B cell (primary cell): ENCODE measurements around the gene SPON2. TPM values are rescaled to one million over a fixed set of nuclear protein-coding genes. Genes with fewer than 3 reads are reported as not detected.

Source experiments
- ATAC-seq: fragments of 200-7000 bp; cut with Tn5 transposase; one replicate; pipeline ENCODE4 v1.10.0; 2021; ENCODE audit warnings: low read depth, mild to moderate bottlenecking, moderate number of reproducible peaks, moderate library complexity
- CTCF ChIA-PET: fragments of 350-600 bp; sonication (Branson Sonifier 250); formaldehyde crosslinking; loops from one replicate; lab custom pipeline; 2021; ENCODE audit warnings: antibody characterized with exemption, inconsistent platforms; lab: Charles Lee
- POLR2A ChIA-PET: fragments of 350-600 bp; sonication (Branson Sonifier 250); formaldehyde crosslinking; loops from one replicate; lab custom pipeline; 2021; ENCODE audit warnings: antibody characterized with exemption; lab: Charles Lee
- DNase-seq: peaks from one replicate; pipeline ENCODE4 v3.0.0; 2013
- H2AFZ ChIP-seq: 2 replicates; pipeline ENCODE4 v1.6.1; 2012; ENCODE audit warnings: mild to moderate bottlenecking, low read depth, low read length; ENCODE audit not compliant: insufficient read depth, poor library complexity, severe bottlenecking
- H3K27ac ChIP-seq, 2 donors: 1 replicate in 1 of 2; 2 replicates in 1 of 2; pipeline ENCODE4 v1.5.1; 2012 to 2013; ENCODE audit warnings: low read length in 2 of 2, mild to moderate bottlenecking in 2 of 2, moderate library complexity in 1 of 2
- H3K27me3 ChIP-seq, 4 experiments: fragments of 200-600 bp in 1 of 4; sonication (generic) in 1 of 4; replicated peaks in 1 of 4; 1 replicate in 2 of 4; 2 replicates in 2 of 4; pipeline versions ENCODE4 v1.6.1 to v1.7.0; 2013 to 2016; ENCODE audit warnings: low read length in 3 of 4, mild to moderate bottlenecking in 2 of 4, mixed read lengths in 1 of 4, moderate library complexity in 1 of 4; ENCODE audit not compliant: insufficient read depth in 4 of 4, control insufficient read depth in 3 of 4; ENCODE audit errors: control extremely low read depth in 1 of 4
- H3K36me3 ChIP-seq, 2 experiments: replicated peaks in 1 of 2; 1 replicate in 1 of 2; 2 replicates in 1 of 2; pipeline versions ENCODE4 v1.6.1 to v1.7.1; 2013; ENCODE audit warnings: low read length in 1 of 2; ENCODE audit not compliant: insufficient read depth in 2 of 2, control insufficient read depth in 1 of 2; ENCODE audit errors: control extremely low read depth in 1 of 2, extremely low read depth in 1 of 2
- H3K4me1 ChIP-seq, 2 donors: fragments of 200-600 bp in 1 of 2; sonication (generic) in 1 of 2; 1 replicate in 1 of 2; 2 replicates in 1 of 2; pipeline versions ENCODE4 v1.5.1 to v1.6.1; 2013 to 2017; ENCODE audit warnings: low read length in 2 of 2; ENCODE audit not compliant: control insufficient read depth in 2 of 2, insufficient read depth in 2 of 2
- H3K4me2 ChIP-seq: replicated peaks from 2 replicates; pipeline ENCODE3; 2012; ENCODE audit warnings: mild to moderate bottlenecking, low read depth, low read length; ENCODE audit not compliant: poor library complexity, severe bottlenecking
- H3K4me3 ChIP-seq, 5 experiments: fragments of 200-600 bp in 1 of 5; sonication (generic) in 1 of 5; 1 replicate in 3 of 5; 2 replicates in 2 of 5; pipeline versions ENCODE4 v1.5.1 to v1.7.0; 2011 to 2016; ENCODE audit warnings: low read length in 4 of 5, mild to moderate bottlenecking in 4 of 5, low read depth in 2 of 5, control low read depth in 1 of 5, moderate library complexity in 1 of 5; ENCODE audit not compliant: insufficient read depth in 1 of 5; ENCODE audit errors: control extremely low read depth in 1 of 5, extremely low read depth in 1 of 5
- H3K79me2 ChIP-seq: fragments of 200-600 bp; sonication (generic); one replicate; pipeline ENCODE4 v1.6.0; 2016; ENCODE audit warnings: low read length; ENCODE audit not compliant: control insufficient read depth, insufficient read depth
- H3K9ac ChIP-seq: fragments of 200-600 bp; sonication (generic); 2 replicates; pipeline ENCODE4 v1.6.1; 2017; ENCODE audit warnings: mild to moderate bottlenecking, low read length, moderate library complexity
- H3K9me3 ChIP-seq, 3 donors: one replicate each; pipeline versions ENCODE4 v1.6.1 to v1.7.1; 2013; ENCODE audit warnings: low read length in 2 of 3; ENCODE audit not compliant: control insufficient read depth in 2 of 3, insufficient read depth in 1 of 3; ENCODE audit errors: control extremely low read depth in 1 of 3
- H4K20me1 ChIP-seq: 2 replicates; pipeline ENCODE4 v1.6.0; 2012; ENCODE audit warnings: mild to moderate bottlenecking, low read length; ENCODE audit not compliant: insufficient read depth, control insufficient read depth, poor library complexity, severe bottlenecking
- H3K27ac Mint-ChIP-seq: one replicate; pipeline ENCODE4 v1.8.0; 2021; ENCODE audit warnings: mixed read lengths
- H3K27me3 Mint-ChIP-seq: one replicate; pipeline ENCODE4 v1.8.0; 2021; ENCODE audit warnings: mixed read lengths
- H3K4me1 Mint-ChIP-seq: one replicate; pipeline ENCODE4 v1.8.0; 2021; ENCODE audit warnings: mixed read lengths
- H3K4me3 Mint-ChIP-seq: one replicate; pipeline ENCODE4 v1.8.0; 2021; ENCODE audit warnings: mixed read lengths
- H3K9me3 Mint-ChIP-seq: one replicate; pipeline ENCODE4 v1.8.0; 2022; ENCODE audit warnings: mixed read lengths; ENCODE audit not compliant: insufficient read depth
- EZH2 ChIP-seq: IDR thresholded peaks from 2 replicates; pipeline ENCODE4 v1.6.1; 2012; ENCODE audit warnings: borderline replicate concordance, low read depth, mild to moderate bottlenecking, moderate library complexity, low read length; ENCODE audit not compliant: insufficient read depth, poor library complexity, severe bottlenecking
- WGBS: methylation state at CpG from one replicate; pipeline ENCODE4 v1.1.5; 2013; ENCODE audit warnings: missing lambda C conversion rate; ENCODE audit not compliant: insufficient coverage; 5-methylcytosine and 5-hydroxymethylcytosine counted together
- intact Hi-C: fragments of 100-400 bp; cut with micrococcal nuclease; formaldehyde crosslinking; loops from one replicate; pipeline ENCODE4 v1.10.0; 2022
- polyA plus RNA-seq: library from polyadenylated mRNA; depleted of rRNA; stranded (reverse); fragments of >200 nt; gene quantifications from 2 replicates; pipeline ENCODE4 v1.2.3, GENCODE V29; 2012
- total RNA-seq, 2 donors: library from RNA; stranded (reverse); fragments of 120-200 nt in 1 of 2; gene quantifications; 1 replicate in 1 of 2; 2 replicates in 1 of 2; pipeline versions ENCODE4 v1.2.3 to v1.2.4, GENCODE V29; 2013 to 2022
- TF ChIP-seq, protein P1 (sequence below): fragments of 200-600 bp; IDR thresholded peaks from one replicate; pipeline ENCODE4 v1.8.0; 2022; ENCODE audit warnings: antibody characterized with exemption, mild to moderate bottlenecking

The SPON2 gene
- total and polyA plus RNA-seq, 2 donors (not counting 1 experiment from before 2014, with no cell fraction given), result 3.8 to 5.1 TPM

DNA sequence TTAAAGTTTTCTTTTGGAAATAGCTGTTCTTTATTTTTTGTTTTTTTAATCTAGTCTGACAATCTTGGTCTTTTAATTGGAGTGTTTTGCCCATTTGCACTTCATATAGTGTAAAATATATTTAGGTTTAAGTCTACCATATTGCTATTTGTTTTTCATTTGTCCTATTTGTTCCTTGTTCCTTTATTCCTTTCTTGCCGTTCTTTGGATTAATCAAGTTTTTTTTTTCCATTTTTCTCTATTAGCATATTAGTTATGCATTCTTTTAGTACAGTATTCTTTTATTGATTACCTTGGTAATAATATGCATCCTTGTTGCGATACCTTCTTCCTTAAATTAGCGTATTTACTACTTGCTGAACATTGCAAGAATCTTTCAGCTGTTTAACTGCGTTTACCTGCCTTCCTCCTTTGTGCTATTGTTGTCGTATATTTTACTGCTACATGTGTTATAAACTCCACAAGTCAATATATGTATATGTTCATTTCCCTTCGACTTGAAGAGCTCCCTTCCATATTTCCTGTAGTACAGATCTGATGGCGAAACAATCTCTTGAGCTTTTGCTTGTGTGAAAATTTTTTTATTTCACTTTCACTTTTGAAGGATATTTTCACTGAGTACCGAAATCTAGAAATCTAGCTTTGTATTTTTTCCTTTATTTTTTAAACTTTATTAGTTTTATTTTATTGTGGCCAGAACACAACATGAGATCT is 35.2 kb downstream of the SPON2 start:
- H3K4me2 ChIP-seq, result peak overlapping the region; percentile 69
- no CpG with 5 or more reads among the region's 8 CpGs for WGBS
- ChIA-PET POLR2A (interaction anchor here (1.5 kb wide), 1 partner anchor 111 kb away, joined by 7 read pairs; the partner anchor contains the start of gene CTBP1), CTCF (interaction anchor here (0.7 to 2.5 kb wide), 7 partner anchors 30 to 395 kb away, joined by 3 to 18 read pairs (median 3); no protein-coding TSS in a partner anchor)
- peaks cover 0 to 6% (median 3%) of the 10 kb centered on the region in 3 donors for H3K9me3 ChIP-seq
- peaks cover 11% of the 10 kb centered on the region for H3K27me3 Mint-ChIP-seq
- no peak for ATAC-seq
- no peaks in the 10 kb centered on the region for H3K79me2 ChIP-seq
- peak overlapping the region in 1 of 2 donors; percentile 58 for H3K27ac ChIP-seq
- peak overlapping the region; percentile 60 for H2AFZ ChIP-seq
- H3K4me3 ChIP-seq, result peak overlapping the region; percentile 35 to 63 (median 38)
- TF ChIP-seq EZH2, result no peak
- TF ChIP-seq, protein P1, sequence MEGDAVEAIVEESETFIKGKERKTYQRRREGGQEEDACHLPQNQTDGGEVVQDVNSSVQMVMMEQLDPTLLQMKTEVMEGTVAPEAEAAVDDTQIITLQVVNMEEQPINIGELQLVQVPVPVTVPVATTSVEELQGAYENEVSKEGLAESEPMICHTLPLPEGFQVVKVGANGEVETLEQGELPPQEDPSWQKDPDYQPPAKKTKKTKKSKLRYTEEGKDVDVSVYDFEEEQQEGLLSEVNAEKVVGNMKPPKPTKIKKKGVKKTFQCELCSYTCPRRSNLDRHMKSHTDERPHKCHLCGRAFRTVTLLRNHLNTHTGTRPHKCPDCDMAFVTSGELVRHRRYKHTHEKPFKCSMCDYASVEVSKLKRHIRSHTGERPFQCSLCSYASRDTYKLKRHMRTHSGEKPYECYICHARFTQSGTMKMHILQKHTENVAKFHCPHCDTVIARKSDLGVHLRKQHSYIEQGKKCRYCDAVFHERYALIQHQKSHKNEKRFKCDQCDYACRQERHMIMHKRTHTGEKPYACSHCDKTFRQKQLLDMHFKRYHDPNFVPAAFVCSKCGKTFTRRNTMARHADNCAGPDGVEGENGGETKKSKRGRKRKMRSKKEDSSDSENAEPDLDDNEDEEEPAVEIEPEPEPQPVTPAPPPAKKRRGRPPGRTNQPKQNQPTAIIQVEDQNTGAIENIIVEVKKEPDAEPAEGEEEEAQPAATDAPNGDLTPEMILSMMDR, result no peak
- peak overlapping the region; percentile 61 for H3K9ac ChIP-seq
- intact Hi-C loops, result no loop called here
- peak overlapping the region; percentile 81 for H3K4me3 Mint-ChIP-seq
- H3K4me1 Mint-ChIP-seq, result peaks cover 34% of the 10 kb centered on the region
- no peaks in the 10 kb centered on the region for H3K27me3 ChIP-seq
- no peaks in the 10 kb centered on the region for H3K36me3 ChIP-seq
- H3K27ac Mint-ChIP-seq, result peak overlapping the region; percentile 22
- H3K9me3 Mint-ChIP-seq, result no peaks in the 10 kb centered on the region
- DNase-seq, result peak; percentile 41
- H4K20me1 ChIP-seq, result no peaks in the 10 kb centered on the region
- H3K4me1 ChIP-seq, result peaks cover 36% of the 10 kb centered on the region in 2 donors

DNA sequence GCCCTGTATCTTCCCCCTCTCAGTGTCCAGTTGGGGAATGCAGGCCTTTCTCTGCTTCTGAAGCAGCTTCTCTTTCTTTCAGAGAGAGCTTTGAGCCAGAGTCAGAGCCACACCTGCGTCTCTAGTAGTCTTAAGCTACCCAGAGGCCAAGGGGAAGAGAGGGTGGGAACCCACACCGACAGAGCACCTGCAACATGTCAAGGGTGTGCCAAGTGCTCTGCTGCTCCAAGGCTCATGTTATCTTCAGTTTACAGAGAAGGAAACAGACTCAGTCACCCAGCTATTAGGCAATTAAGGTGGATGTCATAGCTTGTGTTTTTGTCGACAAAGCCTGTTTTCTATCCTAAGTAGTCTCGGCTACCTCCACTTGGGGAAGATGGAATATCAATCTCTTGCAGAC is 36.3 kb downstream of the SPON2 start:
- WGBS, result no CpG with 5 or more reads among the region's 4 CpGs
- CTCF ChIA-PET, result interaction anchor here (0.7 to 2.5 kb wide), 7 partner anchors 14 to 394 kb away, joined by 3 to 18 read pairs (median 3); no protein-coding TSS in a partner anchor

More for the DNA sequence above, 36.3 kb downstream of the SPON2 start:
- TF ChIP-seq, protein P1, result no peak
- TF ChIP-seq EZH2, result no peak
- Histone ChIP-seq H3K27ac (peak overlapping the region in 1 of 2 donors; percentile 1), H4K20me1 (no peaks in the 10 kb centered on the region), H3K4me3 (no peak overlapping the region), H3K4me1 (peaks cover 36% of the 10 kb centered on the region in 2 donors), H3K36me3 (no peaks in the 10 kb centered on the region), H2AFZ (peak overlapping the region; percentile 52), H3K27me3 (no peaks in the 10 kb centered on the region), H3K9ac (no peak overlapping the region), H3K79me2 (no peaks in the 10 kb centered on the region), H3K4me2 (peak overlapping the region; percentile 1), H3K9me3 (peaks cover 0 to 6% (median 3%) of the 10 kb centered on the region in 3 donors)
- no peak overlapping the region for H3K27ac Mint-ChIP-seq
- H3K4me3 Mint-ChIP-seq, result peak overlapping the region; percentile 27
- H3K27me3 Mint-ChIP-seq, result peaks cover 8% of the 10 kb centered on the region
- H3K4me1 Mint-ChIP-seq, result peaks cover 34% of the 10 kb centered on the region
- intact Hi-C loops, result no loop called here
- DNase-seq, result peak; percentile 25
- POLR2A ChIA-PET, result interaction anchor here (0.6 kb wide), 1 partner anchor 40 kb away, joined by 5 read pairs; no protein-coding TSS in a partner anchor
- H3K9me3 Mint-ChIP-seq, result no peaks in the 10 kb centered on the region
- no peak for ATAC-seq
